Measurements from ENCODE around the gene HRH1.
"Not testable (repeated sequence)": the region's sequence is repeated elsewhere in the genome, so short reads cannot be mapped to it uniquely, and the experiment has no call there.

Gene HRH1

DNA sequence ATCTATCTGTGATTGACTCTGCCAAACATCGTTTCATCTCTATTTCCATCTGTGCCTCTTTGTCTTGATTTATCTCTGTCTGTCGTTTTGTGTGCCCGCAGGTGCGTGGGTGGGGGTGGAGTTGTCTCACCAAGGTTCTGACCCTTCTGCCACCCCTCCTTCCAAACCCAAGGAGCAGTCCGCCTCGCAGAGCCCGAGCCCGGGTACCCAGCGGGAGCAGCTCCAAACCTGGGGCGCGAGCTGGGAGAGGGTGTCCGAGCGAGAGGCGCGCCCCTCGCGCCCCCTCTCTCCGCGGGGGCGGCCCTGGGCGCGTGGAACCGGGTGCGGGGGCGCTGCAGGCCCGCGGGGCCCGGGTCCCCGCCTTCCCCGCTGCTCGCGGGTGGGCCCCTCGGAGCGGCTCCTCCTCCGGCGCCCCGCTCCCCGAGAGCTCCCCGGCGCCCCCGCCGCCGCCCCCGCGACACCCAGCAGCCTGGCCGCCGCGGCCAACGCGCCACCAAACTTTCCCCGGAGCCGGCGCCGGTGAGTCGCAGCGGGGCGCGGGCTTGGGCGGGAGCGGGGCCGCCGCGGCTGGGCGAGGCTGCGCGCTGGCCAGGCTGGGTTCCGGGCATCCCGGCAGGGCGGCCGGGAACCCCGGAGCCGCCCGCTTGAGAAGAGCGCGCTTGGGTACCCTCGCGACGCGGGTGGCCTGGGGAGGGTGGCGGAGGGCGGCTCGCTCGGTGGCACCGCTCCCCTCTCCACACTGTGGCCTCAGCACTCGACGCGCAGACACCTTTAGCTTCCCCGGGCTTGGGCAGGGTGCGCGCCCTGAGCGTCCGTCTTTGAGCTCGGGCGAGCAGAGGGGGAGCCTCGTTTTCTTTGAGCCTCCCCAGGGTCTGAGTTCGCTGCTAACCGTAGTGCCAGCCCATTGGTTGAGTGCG lies at the start of gene HRH1:
Gene HRH1, plus strand, starts transcription at position 458 of the 917 bp plus-strand sequence. CDS start 104,545 bp downstream, outside the sequence.
- no peak for DNase-seq (ENCODE audit: low read depth)

DNA sequence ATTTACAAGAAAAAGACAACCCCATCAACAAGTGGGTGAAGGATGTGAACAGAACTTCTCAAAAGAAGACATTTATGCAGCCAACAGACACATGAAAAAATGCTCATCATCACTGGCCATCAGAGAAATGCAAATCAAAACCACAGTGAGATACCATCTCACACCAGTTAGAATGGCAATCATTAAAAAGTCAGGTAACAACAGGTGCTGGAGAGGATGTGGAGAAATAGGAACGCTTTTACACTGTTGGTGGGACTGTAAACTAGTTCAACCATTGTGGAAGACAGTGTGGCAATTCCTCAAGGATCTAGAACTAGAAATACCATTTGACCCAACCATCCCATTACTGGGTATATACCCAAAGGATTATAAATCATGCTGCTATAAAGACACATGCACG lies 41.0 kb upstream of the HRH1 start:
- not testable (repeated sequence) for DNase-seq (ENCODE audit: low read depth)

GRCh38 chr3:11115548-11115947 lies 38.7 kb upstream of the HRH1 start:
- DNase-seq (ENCODE audit: low read depth) = no peak

GRCh38 chr3:11116336-11117059 lies 37.8 kb upstream of the HRH1 start:
- DNase-seq (ENCODE audit: low read depth) = no peak

GRCh38 chr3:11117591-11117990 lies 36.7 kb upstream of the HRH1 start:
- DNase-seq (ENCODE audit: low read depth) = no peak

- no peak for DNase-seq (ENCODE audit: low read depth)
These were observed 36.1 kb upstream of the HRH1 start for GRCh38 chr3:11118181-11118682.

DNA sequence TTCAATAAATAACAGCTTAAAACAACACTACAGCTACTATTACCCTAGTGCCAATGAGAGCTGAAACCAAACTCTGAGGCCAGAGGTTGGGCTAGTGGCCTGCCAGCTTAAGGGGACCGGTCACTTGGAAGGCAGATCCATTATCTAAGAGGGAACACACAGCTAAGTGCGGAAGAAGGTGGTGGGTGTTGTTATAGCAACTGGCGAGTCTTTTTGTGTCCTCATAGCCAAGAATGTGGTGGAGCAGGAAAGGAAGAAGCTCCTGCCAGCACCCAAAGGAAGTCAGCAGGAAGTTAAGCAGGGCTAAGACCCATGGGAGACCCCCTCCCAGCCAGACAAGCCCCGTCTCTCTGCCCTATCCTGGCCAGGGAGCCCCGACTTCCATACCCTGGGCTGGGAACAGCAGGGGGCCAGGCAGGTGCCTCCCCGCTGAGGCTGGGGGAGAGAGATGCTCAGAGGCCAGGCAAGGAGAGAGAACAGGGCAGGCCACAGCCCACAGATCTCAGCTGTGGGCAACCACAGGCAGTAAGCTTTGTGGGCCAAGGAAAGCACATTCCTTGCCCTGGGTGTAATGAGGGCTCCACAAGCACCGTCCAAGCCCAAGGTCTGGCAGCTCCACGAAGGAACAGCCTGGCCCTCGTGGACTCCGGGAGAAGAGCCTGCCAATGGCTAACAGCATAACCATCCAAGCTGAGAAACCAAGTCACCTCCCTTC lies 34.0 kb upstream of the HRH1 start:
- DNase-seq (ENCODE audit: low read depth) = no peak

DNA sequence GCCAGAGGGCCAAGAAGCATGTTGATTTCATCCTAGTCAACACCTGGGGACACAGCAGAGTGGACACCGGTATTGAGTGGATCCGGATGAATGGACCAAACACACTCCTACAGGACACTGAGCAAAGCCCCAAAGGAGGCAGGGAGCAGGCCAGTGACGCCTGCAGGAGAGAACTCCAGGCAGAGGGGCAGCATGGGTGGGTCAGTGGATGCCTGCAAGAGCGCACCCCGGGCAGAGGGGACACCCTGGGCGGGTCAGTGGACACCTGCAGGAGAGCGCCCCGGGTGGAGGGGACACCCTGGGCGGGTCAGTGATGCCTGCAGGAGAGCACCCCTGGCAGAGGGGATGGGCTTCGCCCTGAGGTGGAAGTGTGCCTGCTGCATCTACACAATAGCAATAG lies 27.6 kb upstream of the HRH1 start:
- no peak for DNase-seq (ENCODE audit: low read depth)

GRCh38 chr3:11128682-11129632 lies 25.3 kb upstream of the HRH1 start:
- peak; percentile 14 for DNase-seq (ENCODE audit: low read depth)

DNA sequence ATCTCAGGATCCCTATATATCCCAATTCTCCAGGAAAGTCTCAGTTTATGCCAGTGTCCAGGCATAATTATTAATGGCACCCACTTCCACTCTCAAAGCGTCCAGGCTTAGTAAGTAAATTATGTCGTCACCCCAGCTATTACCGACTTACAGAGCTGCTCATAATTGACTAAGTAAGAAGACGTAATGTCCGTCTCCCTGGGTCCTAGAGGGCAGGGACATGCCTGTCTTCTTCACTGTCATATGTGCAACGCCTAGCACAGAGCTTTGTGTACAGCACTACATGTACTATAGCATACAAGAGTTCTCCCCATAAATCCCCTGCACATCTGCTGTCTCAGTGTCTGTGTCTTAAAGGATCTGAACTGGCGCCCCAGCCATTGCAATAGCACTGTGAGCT lies 23.9 kb upstream of the HRH1 start:
- DNase-seq (ENCODE audit: low read depth) = no peak

- DNase-seq (ENCODE audit: low read depth) = no peak
These were observed 22.9 kb upstream of the HRH1 start for GRCh38 chr3:11131371-11131770.

DNA sequence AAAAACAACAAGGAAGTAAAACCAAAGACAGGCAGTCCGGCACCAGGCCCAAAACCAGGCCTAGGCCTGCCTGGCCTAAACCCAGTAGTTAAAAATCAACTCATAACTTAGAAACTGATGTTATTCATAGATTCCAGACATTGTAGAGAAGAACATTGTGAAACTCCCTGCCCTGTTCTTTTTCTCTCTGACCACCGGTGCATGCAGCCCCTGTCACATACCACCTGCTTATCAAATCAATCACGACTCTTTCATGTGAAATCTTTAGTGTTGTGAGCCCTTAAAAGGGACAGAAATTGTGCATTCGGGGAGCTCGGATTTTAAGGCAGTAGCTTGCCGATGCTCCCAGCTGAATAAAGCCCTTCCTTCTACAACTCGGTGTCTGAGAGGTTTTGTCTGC lies 22.4 kb upstream of the HRH1 start:
- not testable (repeated sequence) for DNase-seq (ENCODE audit: low read depth)

- no peak for DNase-seq (ENCODE audit: low read depth)
These were observed 21.4 kb upstream of the HRH1 start for GRCh38 chr3:11132861-11133260.

GRCh38 chr3:11134794-11135193 lies 19.5 kb upstream of the HRH1 start:
- no peak for DNase-seq (ENCODE audit: low read depth)

DNA sequence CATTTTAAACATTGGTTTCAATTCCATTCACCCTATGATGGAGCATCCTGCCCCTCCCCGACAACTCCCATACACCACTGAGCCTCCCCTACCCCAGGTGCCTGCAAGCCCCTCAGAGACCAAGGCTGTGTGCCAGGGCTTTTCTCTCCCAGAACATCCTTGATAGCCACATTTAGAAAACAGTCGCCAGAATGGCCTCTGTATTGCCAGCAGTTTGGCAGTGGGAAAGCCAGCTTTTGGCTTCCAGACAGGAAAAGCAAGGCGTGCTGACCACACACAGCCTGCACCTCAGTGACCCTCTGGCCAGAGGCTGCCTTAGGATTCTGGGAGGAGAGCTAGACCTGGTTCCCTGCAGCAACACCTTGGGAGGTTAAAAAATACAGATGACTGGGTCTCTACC lies 18.2 kb upstream of the HRH1 start:
- DNase-seq (ENCODE audit: low read depth) = no peak

DNA sequence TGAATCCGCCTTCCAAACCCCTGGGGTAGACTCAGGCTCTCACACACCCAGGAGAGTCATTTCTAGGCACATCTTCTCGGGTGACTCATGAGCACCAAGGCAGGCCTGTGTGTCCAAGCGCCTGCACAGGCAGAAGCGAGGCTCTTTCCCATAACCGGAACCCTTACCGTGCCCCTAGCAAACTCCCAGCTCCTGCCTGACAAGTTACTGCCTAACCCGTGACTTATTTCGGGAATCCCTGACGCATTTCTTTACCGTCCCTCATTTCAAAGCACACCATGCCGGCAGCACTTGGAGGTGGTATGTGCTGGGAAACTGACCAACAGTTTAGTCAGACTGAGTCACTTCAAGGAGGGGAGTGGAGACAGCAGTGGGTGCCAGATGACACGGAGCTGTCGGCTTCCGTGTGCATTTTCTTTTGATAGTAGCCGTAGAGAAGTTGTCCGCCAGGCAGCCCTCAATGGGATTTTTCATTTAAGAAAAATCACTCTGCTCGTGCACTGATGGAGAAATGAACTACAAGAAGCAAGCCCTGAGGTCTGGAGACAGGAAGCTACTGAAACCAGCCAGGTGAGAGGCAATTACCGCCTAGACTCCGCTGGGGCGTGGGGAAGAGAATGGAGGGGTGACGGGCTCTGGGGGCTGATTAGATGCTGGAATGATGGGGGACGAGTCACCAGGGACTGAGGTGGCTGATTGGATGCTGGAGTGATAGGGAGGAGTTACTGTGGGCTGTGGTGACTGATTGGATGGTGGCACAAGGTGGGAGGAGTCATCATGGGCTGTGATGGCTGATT lies 17.3 kb upstream of the HRH1 start:
- DNase-seq (ENCODE audit: low read depth) = no peak

- DNase-seq (ENCODE audit: low read depth) = no peak
These were observed 16.7 kb upstream of the HRH1 start for GRCh38 chr3:11137627-11137959.

DNA sequence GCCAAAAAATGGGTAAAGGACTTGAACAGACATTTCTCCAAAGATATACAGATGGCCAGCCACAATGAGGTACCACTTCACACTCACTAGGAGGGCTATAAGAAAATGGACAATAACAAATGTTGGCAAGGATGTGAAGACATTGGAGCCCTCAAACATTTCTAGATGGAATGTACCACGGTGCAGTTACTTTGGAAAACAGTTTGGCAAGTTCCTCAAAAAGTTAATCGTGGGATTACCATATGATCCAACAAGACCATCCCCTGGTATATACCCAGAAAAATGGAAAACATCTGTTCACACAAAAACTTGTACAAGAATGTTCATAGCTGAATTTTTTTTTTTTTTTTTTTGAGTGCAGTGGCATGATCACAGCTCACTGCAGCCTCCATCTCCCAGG lies 15.9 kb upstream of the HRH1 start:
- no peak for DNase-seq (ENCODE audit: low read depth)

DNA sequence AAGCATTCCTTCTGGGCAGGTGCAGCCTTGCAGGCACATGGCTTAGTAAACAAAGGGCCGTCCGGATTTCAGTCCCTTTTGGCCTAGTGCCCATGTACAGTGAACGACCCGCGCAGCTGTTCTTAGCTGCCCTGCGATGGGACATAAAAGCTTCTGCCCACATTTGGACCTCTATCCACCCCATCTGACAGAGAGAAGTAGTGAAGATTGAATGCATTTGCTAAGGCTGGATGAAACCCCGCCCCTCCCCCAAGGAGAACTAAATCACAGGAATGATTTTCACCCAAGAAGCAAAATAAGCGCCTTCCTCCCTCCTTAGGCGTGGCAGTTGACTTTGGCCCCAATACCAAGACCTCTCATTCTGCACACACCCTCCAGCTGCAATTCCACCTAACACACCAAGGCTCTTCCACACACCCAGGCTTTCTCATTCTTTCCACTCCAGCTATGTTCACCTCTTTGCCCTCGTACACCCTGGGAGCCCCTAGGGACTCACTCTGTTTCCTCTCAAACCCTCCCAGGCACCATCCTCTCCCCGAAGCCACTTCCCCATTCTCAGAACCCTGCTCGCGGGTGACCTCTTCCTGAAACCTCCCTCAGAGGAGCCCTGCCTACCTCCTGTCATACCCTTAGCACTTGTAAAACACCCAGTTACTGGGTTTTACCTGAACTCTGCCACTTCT lies 14.1 kb upstream of the HRH1 start:
- no peak for DNase-seq (ENCODE audit: low read depth)

DNA sequence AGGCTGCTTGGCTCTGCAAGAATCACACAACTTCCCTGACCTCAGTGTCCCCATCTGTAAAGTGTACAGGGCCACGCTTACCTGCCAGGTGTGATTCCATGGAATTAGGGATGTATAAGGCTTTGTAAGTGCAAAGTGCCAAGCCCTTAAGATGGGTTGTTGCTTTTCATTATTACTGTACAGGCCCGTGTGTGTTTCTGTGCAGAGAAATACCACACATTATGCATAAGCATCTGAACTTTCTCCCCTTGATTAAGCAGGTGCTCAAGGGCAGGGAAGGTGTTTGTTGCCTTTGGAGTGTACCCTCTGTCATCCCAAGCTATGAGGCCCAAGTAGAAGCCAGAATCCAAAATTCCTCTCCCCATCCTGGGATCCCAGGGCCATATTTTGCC lies 13.6 kb upstream of the HRH1 start:
- DNase-seq (ENCODE audit: low read depth) = no peak
